ENCODE data around the gene TUT4. TPM values are rescaled to one million over a fixed set of nuclear protein-coding genes. Genes with fewer than 3 reads are reported as not detected.

Gene TUT4
- total and polyA plus RNA-seq, 2 donors (not counting 3 experiments of a cell fraction or from before 2014, with no cell fraction given): 24.7 to 41.2 TPM

- Histone ChIP-seq H3K27me3 (ENCODE audit: control insufficient read depth in 2 of 2, insufficient read depth in 2 of 2, low read length in 2 of 2) (peaks cover 13 to 24% of the 10 kb centered on the region in 2 experiments), H4K20me1 (replicated peaks; ENCODE audit: control insufficient read depth, extremely low read depth, insufficient read depth, low read length) (no peaks in the 10 kb centered on the region), H2AFZ (ENCODE audit: low read depth, low read length) (no peak overlapping the region), H3K4me3 (replicated peaks in 1 of 3; ENCODE audit: insufficient read depth in 1 of 3, low read depth in 1 of 3, low read length in 3 of 3) (no peak overlapping the region), H3K36me3 (ENCODE audit: control insufficient read depth in 2 of 2, extremely low read depth in 1 of 2, insufficient read depth in 2 of 2, low read length in 2 of 2) (no peaks in the 10 kb centered on the region), H3K9ac (replicated peaks; ENCODE audit: extremely low read depth, insufficient read depth, low read length) (no peak overlapping the region), H3K27ac (ENCODE audit: insufficient read depth, low read depth, low read length) (no peak overlapping the region), H3K4me2 (ENCODE audit: insufficient read depth, low read length) (no peak overlapping the region), H3K79me2 (ENCODE audit: control insufficient read depth, insufficient read depth, low read length) (no peaks in the 10 kb centered on the region), H3K9me3 (replicated peaks; ENCODE audit: control insufficient read depth, insufficient read depth, low read length) (no peaks in the 10 kb centered on the region), H3K9me1 (replicated peaks; ENCODE audit: control insufficient read depth, extremely low read depth, insufficient read depth, low read length) (no peaks in the 10 kb centered on the region), H3K4me1 (ENCODE audit: control insufficient read depth, extremely low read depth, insufficient read depth, low read length) (no peaks in the 10 kb centered on the region)
- DNase-seq (ENCODE audit: low read depth, low spot score): no peak
- intact Hi-C loops (cut with micrococcal nuclease): no loop called here
- FAIRE-seq: no peak
- no TSS peak for BruUV-seq (replicated peaks)
- TF ChIP-seq GATA2 (IDR thresholded peaks at IDR 0.05; ENCODE audit: insufficient read depth, insufficient read length, low read depth, low read length) (no peak), FOS (IDR thresholded peaks at IDR 0.05; ENCODE audit: borderline replicate concordance, insufficient read depth, low read length) (no peak), CTCF (IDR thresholded peaks at IDR 0.05; ENCODE audit: extremely low read depth in 1 of 2, insufficient read depth in 1 of 2, low read depth in 1 of 2, low read length in 2 of 2) (no peak), POLR2A (IDR thresholded peaks at IDR 0.05; ENCODE audit: low read depth, low read length) (no peak), JUN (IDR thresholded peaks at IDR 0.05; ENCODE audit: borderline replicate concordance, insufficient read depth, insufficient read length, low read depth) (no peak), EZH2 (IDR thresholded peaks at IDR 0.05; ENCODE audit: borderline replicate concordance, low read depth, low read length, severe bottlenecking) (no peak), MYC (IDR thresholded peaks at IDR 0.05; ENCODE audit: low read depth, low read length) (no peak), MAX (IDR thresholded peaks at IDR 0.05; ENCODE audit: insufficient read depth, insufficient read length) (no peak), POLR2AphosphoS5 (IDR thresholded peaks at IDR 0.05; ENCODE audit: insufficient read depth, low read depth, low read length) (no peak)
- CTCF ChIA-PET: interaction anchor here (1.0 kb wide), 1 partner anchor 10 kb away, joined by 3 read pairs; no protein-coding TSS in a partner anchor
- dilution Hi-C loops (cut with MboI; ENCODE audit: extremely low pct_ligation_motif_present, low sequenced_read_pairs): no loop called here
- POLR2A ChIA-PET: no interaction called here
These were observed 32.6 kb upstream of the TUT4 start for GRCh38 chr1:52585474-52585873.

Data from endothelial cell of umbilical vein (primary cell).